ENCODE data around the gene FEM1C. TPM values are rescaled to one million over a fixed set of nuclear protein-coding genes. Genes with fewer than 3 reads are reported as not detected.

The FEM1C gene
- polyA plus RNA-seq, 1 donor from 2014 or later: 16.4 TPM

- Histone ChIP-seq H3K9me3 (ENCODE audit: low read length) (no peaks in the 10 kb centered on the region), H4K20me1 (ENCODE audit: insufficient read depth) (no peaks in the 10 kb centered on the region), H3K36me3 (ENCODE audit: insufficient read depth, low read length) (no peaks in the 10 kb centered on the region), H3K4me3 (ENCODE audit: low read length) (no peak overlapping the region), H3K9ac (ENCODE audit: low read length) (no peak overlapping the region), H3K79me2 (replicated peaks; ENCODE audit: insufficient read depth, low read length) (no peaks in the 10 kb centered on the region), H2AFZ (ENCODE audit: low read depth, low read length) (no peak overlapping the region), H3K27me3 (ENCODE audit: insufficient read depth, low read depth, low read length) (no peaks in the 10 kb centered on the region), H3K9me2 (ENCODE audit: insufficient read depth, low read length) (no peaks in the 10 kb centered on the region), H3K4me2 (ENCODE audit: low read length) (no peak overlapping the region), H3F3A (ENCODE audit: insufficient read depth, low read length, poor library complexity, severe bottlenecking) (no peaks in the 10 kb centered on the region), H3K27ac (ENCODE audit: low read length) (no peak overlapping the region)
- TF ChIP-seq TAF1 (IDR thresholded peaks at IDR 0.05; ENCODE audit: low read depth) (no peak), REST (IDR thresholded peaks at IDR 0.05; ENCODE audit: borderline replicate concordance) (no peak), EP300 (conservative IDR thresholded peaks at IDR 0.05; ENCODE audit: poor library complexity, severe bottlenecking) (no peak), SMC3 (conservative IDR thresholded peaks at IDR 0.05; ENCODE audit: poor library complexity) (no peak), RAD21 (conservative IDR thresholded peaks at IDR 0.05) (no peak), POLR2AphosphoS5 (IDR thresholded peaks at IDR 0.05) (no peak), EZH2 (IDR thresholded peaks at IDR 0.05; ENCODE audit: borderline replicate concordance, insufficient read depth, low read length, poor library complexity, severe bottlenecking) (no peak), MXI1 (conservative IDR thresholded peaks at IDR 0.05; ENCODE audit: poor library complexity, severe bottlenecking) (no peak)
- TF ChIP-seq, protein P1, sequence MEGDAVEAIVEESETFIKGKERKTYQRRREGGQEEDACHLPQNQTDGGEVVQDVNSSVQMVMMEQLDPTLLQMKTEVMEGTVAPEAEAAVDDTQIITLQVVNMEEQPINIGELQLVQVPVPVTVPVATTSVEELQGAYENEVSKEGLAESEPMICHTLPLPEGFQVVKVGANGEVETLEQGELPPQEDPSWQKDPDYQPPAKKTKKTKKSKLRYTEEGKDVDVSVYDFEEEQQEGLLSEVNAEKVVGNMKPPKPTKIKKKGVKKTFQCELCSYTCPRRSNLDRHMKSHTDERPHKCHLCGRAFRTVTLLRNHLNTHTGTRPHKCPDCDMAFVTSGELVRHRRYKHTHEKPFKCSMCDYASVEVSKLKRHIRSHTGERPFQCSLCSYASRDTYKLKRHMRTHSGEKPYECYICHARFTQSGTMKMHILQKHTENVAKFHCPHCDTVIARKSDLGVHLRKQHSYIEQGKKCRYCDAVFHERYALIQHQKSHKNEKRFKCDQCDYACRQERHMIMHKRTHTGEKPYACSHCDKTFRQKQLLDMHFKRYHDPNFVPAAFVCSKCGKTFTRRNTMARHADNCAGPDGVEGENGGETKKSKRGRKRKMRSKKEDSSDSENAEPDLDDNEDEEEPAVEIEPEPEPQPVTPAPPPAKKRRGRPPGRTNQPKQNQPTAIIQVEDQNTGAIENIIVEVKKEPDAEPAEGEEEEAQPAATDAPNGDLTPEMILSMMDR (IDR thresholded peaks at IDR 0.05; ENCODE audit: poor library complexity, severe bottlenecking): no peak
These were observed 35.0 kb downstream of the FEM1C start for GRCh38 chr5:115509547-115509946.

GRCh38 chr5:115507681-115508080, 36.9 kb downstream of the FEM1C start:
- H3K36me3 ChIP-seq (ENCODE audit: insufficient read depth, low read length): no peaks in the 10 kb centered on the region
- H3K79me2 ChIP-seq (replicated peaks; ENCODE audit: insufficient read depth, low read length): no peaks in the 10 kb centered on the region
- peak overlapping the region; percentile 90 for H3K27ac ChIP-seq (ENCODE audit: low read length)
- TF ChIP-seq TAF1 (IDR thresholded peaks at IDR 0.05; ENCODE audit: low read depth) (no peak), RAD21 (conservative IDR thresholded peaks at IDR 0.05) (peak; percentile 37), REST (IDR thresholded peaks at IDR 0.05; ENCODE audit: borderline replicate concordance) (peak; percentile 79), POLR2AphosphoS5 (IDR thresholded peaks at IDR 0.05) (peak; percentile 25), EP300 (conservative IDR thresholded peaks at IDR 0.05; ENCODE audit: poor library complexity, severe bottlenecking) (peak; percentile 64), EZH2 (IDR thresholded peaks at IDR 0.05; ENCODE audit: borderline replicate concordance, insufficient read depth, low read length, poor library complexity, severe bottlenecking) (no peak)
- TF ChIP-seq, protein P1 (IDR thresholded peaks at IDR 0.05; ENCODE audit: poor library complexity, severe bottlenecking): no peak
- no peaks in the 10 kb centered on the region for H4K20me1 ChIP-seq (ENCODE audit: insufficient read depth)
- H3K9me2 ChIP-seq (ENCODE audit: insufficient read depth, low read length): no peaks in the 10 kb centered on the region
- no peaks in the 10 kb centered on the region for H3F3A ChIP-seq (ENCODE audit: insufficient read depth, low read length, poor library complexity, severe bottlenecking)
- no peaks in the 10 kb centered on the region for H3K27me3 ChIP-seq (ENCODE audit: insufficient read depth, low read depth, low read length)
- H3K4me3 ChIP-seq (ENCODE audit: low read length): peak overlapping the region; percentile 33
- H3K9ac ChIP-seq (ENCODE audit: low read length): peak overlapping the region; percentile 51
- no peaks in the 10 kb centered on the region for H3K9me3 ChIP-seq (ENCODE audit: low read length)
- no peak overlapping the region for H2AFZ ChIP-seq (ENCODE audit: low read depth, low read length)
- peak overlapping the region; percentile 27 for H3K4me2 ChIP-seq (ENCODE audit: low read length)

Measured in neural cell (in vitro differentiated cells).